GM23338 (cell line): Measurements from ENCODE around the gene KLRC3. TPM values are rescaled to one million over a fixed set of nuclear protein-coding genes. Genes with fewer than 3 reads are reported as not detected.

Experiments used
- ZNF462 ChIP-seq: fragments of 250-450 bp; sonication (Bioruptor Pico); IDR thresholded peaks from 2 replicates; pipeline ENCODE4 v1.5.0; 2020; ENCODE audit warnings: mild to moderate bottlenecking, moderate library complexity
- polyA plus RNA-seq: library from polyadenylated mRNA; unstranded; fragments of >200 nt; fragmentation: Nextera tagmentation; extraction: Ambion mirVana; gene quantifications from 2 replicates; pipeline ENCODE4 v1.2.1, GENCODE V29; 2016
- total RNA-seq: library from RNA; depleted of rRNA; stranded (reverse); fragments of >200 nt; shearing (Covaris generic); gene quantifications from 2 replicates; pipeline ENCODE4 v1.2.3, GENCODE V29; 2014; rRNA removed

Gene KLRC3
- total and polyA plus RNA-seq, 2 experiments from 2014 or later = not detected

GRCh38 chr12:10362325-10362724, 58.1 kb downstream of the KLRC3 start (continued):
- TF ChIP-seq ZNF462 (CRISPR knock-in tag) = no peak

Other genes starting within 250 kb of the KLRC3 start
- not detected in 2 replicates for gene OLR1, start 248.5 kb downstream of the KLRC3 start, total RNA-seq
- not detected in 2 replicates for gene OLR1, start 248.5 kb downstream of the KLRC3 start, polyA plus RNA-seq
- not detected in 2 replicates for gene TMEM52B, start 241.6 kb downstream of the KLRC3 start, total RNA-seq
- gene TMEM52B, start 241.6 kb downstream of the KLRC3 start, polyA plus RNA-seq = not detected in 2 replicates
- gene GABARAPL1, start 207.7 kb downstream of the KLRC3 start, total RNA-seq = 60.9 and 77.8 TPM in 2 replicates
- gene GABARAPL1, start 207.7 kb downstream of the KLRC3 start, polyA plus RNA-seq = 35.7 and 36.5 TPM in 2 replicates
- gene KLRD1, start 112.7 kb downstream of the KLRC3 start, total RNA-seq = 0.03 TPM in 1 of 2 replicates, not detected in the other
- gene KLRD1, start 112.7 kb downstream of the KLRC3 start, polyA plus RNA-seq = 0.02 and 0.27 TPM in 2 replicates
- not detected in 2 replicates for gene KLRK1, start 30.6 kb downstream of the KLRC3 start, total RNA-seq
- not detected in 2 replicates for gene KLRK1, start 30.6 kb downstream of the KLRC3 start, polyA plus RNA-seq
- gene KLRC4, start 10.8 kb downstream of the KLRC3 start, total RNA-seq = not detected in 2 replicates
- gene KLRC4, start 10.8 kb downstream of the KLRC3 start, polyA plus RNA-seq = not detected in 2 replicates
- not detected in 2 replicates for gene KLRC2, start 15.4 kb upstream of the KLRC3 start, total RNA-seq
- not detected in 2 replicates for gene KLRC2, start 15.4 kb upstream of the KLRC3 start, polyA plus RNA-seq
- not detected in 2 replicates for gene KLRC1, start 32.8 kb upstream of the KLRC3 start, total RNA-seq
- not detected in 2 replicates for gene KLRC1, start 32.8 kb upstream of the KLRC3 start, polyA plus RNA-seq
- gene EIF2S3B, start 85.3 kb upstream of the KLRC3 start, total RNA-seq = 10.8 and 16.3 TPM in 2 replicates
- 0.24 and 0.56 TPM in 2 replicates for gene EIF2S3B, start 85.3 kb upstream of the KLRC3 start, polyA plus RNA-seq
- gene MAGOHB, start 193.0 kb upstream of the KLRC3 start, total RNA-seq = 25.1 and 38.5 TPM in 2 replicates
- gene MAGOHB, start 193.0 kb upstream of the KLRC3 start, polyA plus RNA-seq = 170 and 175 TPM in 2 replicates